Fibroblast of lung (primary cell): ENCODE results near the gene CYSTM1. TPM values are rescaled to one million over a fixed set of nuclear protein-coding genes. Genes with fewer than 3 reads are reported as not detected.

Experiments
- DNase-seq, 2 donors: peaks; one replicate each; pipeline versions ENCODE4 v3.0.0 to v3.0.0-alpha.2; 2010; ENCODE audit warnings: low read depth in 2 of 2
- H2AFZ ChIP-seq: 2 replicates; pipeline ENCODE4 v1.5.1; 2012; ENCODE audit warnings: low read length, control low read depth, inconsistent platforms
- H3K27ac ChIP-seq: 2 replicates; pipeline ENCODE4 v1.5.1; 2011; ENCODE audit warnings: low read length, control low read depth; ENCODE audit not compliant: insufficient read depth
- H3K27me3 ChIP-seq: 2 replicates; pipeline ENCODE4 v1.5.1; 2011; ENCODE audit warnings: mild to moderate bottlenecking, low read length; ENCODE audit not compliant: control insufficient read depth, insufficient read depth
- H3K36me3 ChIP-seq: 2 replicates; pipeline ENCODE4 v1.5.1; 2011; ENCODE audit warnings: low read length; ENCODE audit not compliant: control insufficient read depth, insufficient read depth
- H3K4me1 ChIP-seq: 2 replicates; pipeline ENCODE4 v1.5.1; 2011; ENCODE audit warnings: low read length; ENCODE audit not compliant: control insufficient read depth, insufficient read depth; ENCODE audit errors: extremely low read depth
- H3K4me2 ChIP-seq: 2 replicates; pipeline ENCODE4 v1.5.1; 2011; ENCODE audit warnings: low read length, control low read depth; ENCODE audit not compliant: insufficient read depth; ENCODE audit errors: extremely low read depth
- H3K4me3 ChIP-seq, 4 experiments: fragments of 200-600 bp in 1 of 4; sonication (generic) in 1 of 4; replicated peaks in 1 of 4; 2 replicates each; pipeline ENCODE4 v1.5.1; 2011 to 2016; ENCODE audit warnings: low read length in 4 of 4, low read depth in 3 of 4, mild to moderate bottlenecking in 3 of 4, control low read depth in 2 of 4, inconsistent platforms in 1 of 4, mixed read lengths in 1 of 4; ENCODE audit not compliant: insufficient read depth in 1 of 4; ENCODE audit errors: control extremely low read depth in 1 of 4
- H3K79me2 ChIP-seq: 2 replicates; pipeline ENCODE4 v1.5.1; 2012; ENCODE audit warnings: mild to moderate bottlenecking, low read length, inconsistent platforms; ENCODE audit not compliant: control insufficient read depth, insufficient read depth
- H3K9ac ChIP-seq: 2 replicates; pipeline ENCODE4 v1.5.1; 2011; ENCODE audit warnings: mild to moderate bottlenecking, low read length, control low read depth; ENCODE audit not compliant: insufficient read depth
- H3K9me3 ChIP-seq: 2 replicates; pipeline ENCODE4 v1.5.1; 2012; ENCODE audit warnings: low read depth, low read length; ENCODE audit not compliant: control insufficient read depth, insufficient read depth
- H4K20me1 ChIP-seq: 2 replicates; pipeline ENCODE4 v1.5.1; 2011; ENCODE audit warnings: low read length; ENCODE audit not compliant: control insufficient read depth, insufficient read depth; ENCODE audit errors: extremely low read depth
- EZH2 ChIP-seq: IDR thresholded peaks from 2 replicates; pipeline ENCODE4 v1.5.1; 2012; ENCODE audit warnings: low read length, control low read depth, mild to moderate bottlenecking; ENCODE audit errors: missing control alignments
- polyA plus RNA-seq, 2 donors: library from polyadenylated mRNA; depleted of rRNA in 1 of 2; stranded (reverse) in 1 of 2; unstranded in 1 of 2; fragments of >200 nt; gene quantifications; 2 replicates each; pipeline ENCODE4 v1.2.1, GENCODE V29; 2011 to 2012; ENCODE audit warnings: missing spikeins in 1 of 2
- total RNA-seq: library from RNA; depleted of rRNA; stranded (reverse); fragments of >200 nt; gene quantifications from 2 replicates; pipeline ENCODE4 v1.2.1, GENCODE V29; 2014
- TF ChIP-seq, protein P1 (sequence below), 2 donors: IDR thresholded peaks in 1 of 2; conservative IDR thresholded peaks in 1 of 2; 1 replicate in 1 of 2; 2 replicates in 1 of 2; pipeline ENCODE4 v1.5.1; 2011 to 2012; ENCODE audit warnings: low read length in 2 of 2, control low read depth in 1 of 2, inconsistent platforms in 1 of 2, low read depth in 1 of 2, mild to moderate bottlenecking in 1 of 2

The CYSTM1 gene
- total and polyA plus RNA-seq, 2 donors (not counting 1 experiment from before 2014, with no cell fraction given): 24.3 to 35.8 TPM

DNA sequence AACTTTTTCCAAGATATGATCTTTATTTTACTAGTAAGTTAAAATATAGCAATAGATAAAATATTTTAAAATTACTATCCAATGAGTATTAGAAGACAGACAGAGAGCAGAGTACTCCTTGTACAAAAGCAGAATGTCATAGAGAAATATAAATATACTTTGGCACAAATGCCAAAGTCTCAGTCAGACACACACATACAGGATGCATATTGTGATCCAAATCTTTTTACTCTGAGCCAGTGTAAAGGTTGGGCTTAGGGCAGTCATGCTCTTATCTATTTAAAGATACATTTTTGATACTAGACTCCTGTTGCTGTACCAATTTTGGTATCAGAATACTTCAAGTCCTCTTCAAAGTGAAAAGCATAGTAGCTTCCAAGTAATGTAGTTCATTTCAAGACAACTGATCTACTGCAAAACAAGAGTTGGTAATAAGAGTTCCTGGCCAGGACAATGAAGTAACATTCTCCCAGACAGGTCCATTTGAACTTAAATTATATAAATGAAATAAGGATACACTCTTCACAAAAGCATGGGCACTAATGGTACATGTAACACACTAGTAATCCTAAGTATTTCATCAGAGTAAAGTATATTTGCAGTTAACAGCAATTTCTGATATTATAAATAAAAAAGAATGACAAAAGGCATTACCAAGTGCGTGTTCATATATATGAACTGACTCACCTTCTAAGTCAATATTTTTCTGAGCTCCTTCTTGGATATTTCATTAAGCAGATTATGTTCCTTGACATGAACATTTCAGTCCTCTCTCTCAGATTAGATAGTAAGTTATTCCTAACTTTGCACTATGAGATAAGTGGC, 117.4 kb downstream of the CYSTM1 start:
- no peaks in the 10 kb centered on the region for H3K9me3 ChIP-seq
- H3K36me3 ChIP-seq: no peaks in the 10 kb centered on the region
- no peaks in the 10 kb centered on the region for H4K20me1 ChIP-seq
- no peak overlapping the region for H3K4me2 ChIP-seq
- no peaks in the 10 kb centered on the region for H3K27me3 ChIP-seq
- H2AFZ ChIP-seq: no peak overlapping the region
- DNase-seq: peak; percentile 46 to 57
- H3K27ac ChIP-seq: no peak overlapping the region
- no peak overlapping the region for H3K4me3 ChIP-seq
- peaks cover 10% of the 10 kb centered on the region for H3K4me1 ChIP-seq
- no peak overlapping the region for H3K9ac ChIP-seq
- H3K79me2 ChIP-seq: peaks cover 57% of the 10 kb centered on the region
- no peak for TF ChIP-seq EZH2
- TF ChIP-seq, protein P1, sequence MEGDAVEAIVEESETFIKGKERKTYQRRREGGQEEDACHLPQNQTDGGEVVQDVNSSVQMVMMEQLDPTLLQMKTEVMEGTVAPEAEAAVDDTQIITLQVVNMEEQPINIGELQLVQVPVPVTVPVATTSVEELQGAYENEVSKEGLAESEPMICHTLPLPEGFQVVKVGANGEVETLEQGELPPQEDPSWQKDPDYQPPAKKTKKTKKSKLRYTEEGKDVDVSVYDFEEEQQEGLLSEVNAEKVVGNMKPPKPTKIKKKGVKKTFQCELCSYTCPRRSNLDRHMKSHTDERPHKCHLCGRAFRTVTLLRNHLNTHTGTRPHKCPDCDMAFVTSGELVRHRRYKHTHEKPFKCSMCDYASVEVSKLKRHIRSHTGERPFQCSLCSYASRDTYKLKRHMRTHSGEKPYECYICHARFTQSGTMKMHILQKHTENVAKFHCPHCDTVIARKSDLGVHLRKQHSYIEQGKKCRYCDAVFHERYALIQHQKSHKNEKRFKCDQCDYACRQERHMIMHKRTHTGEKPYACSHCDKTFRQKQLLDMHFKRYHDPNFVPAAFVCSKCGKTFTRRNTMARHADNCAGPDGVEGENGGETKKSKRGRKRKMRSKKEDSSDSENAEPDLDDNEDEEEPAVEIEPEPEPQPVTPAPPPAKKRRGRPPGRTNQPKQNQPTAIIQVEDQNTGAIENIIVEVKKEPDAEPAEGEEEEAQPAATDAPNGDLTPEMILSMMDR (conservative IDR thresholded peaks at IDR 0.05 in 1 of 2, IDR thresholded peaks at IDR 0.05 in 1 of 2; ENCODE audit: low read depth in 1 of 2, low read length in 2 of 2): no peak

Other genes starting within 250 kb of the CYSTM1 start
- gene NRG2, start 131.9 kb upstream of the CYSTM1 start, total RNA-seq: 0.51 and 1.3 TPM in 2 replicates
- 0.28 and 0.36 TPM in 2 replicates for gene NRG2, start 131.9 kb upstream of the CYSTM1 start, polyA plus RNA-seq
- gene PURA, start 61.1 kb upstream of the CYSTM1 start, total RNA-seq: 19.0 and 20.0 TPM in 2 replicates
- 4.9 and 8.0 TPM in 2 replicates for gene PURA, start 61.1 kb upstream of the CYSTM1 start, polyA plus RNA-seq
- 11.7 and 13.4 TPM in 2 replicates for gene IGIP, start 49.3 kb upstream of the CYSTM1 start, total RNA-seq
- 1.5 and 3.8 TPM in 2 replicates for gene IGIP, start 49.3 kb upstream of the CYSTM1 start, polyA plus RNA-seq
- gene PFDN1, start 127.9 kb downstream of the CYSTM1 start, total RNA-seq: 34.4 and 35.5 TPM in 2 replicates
- 125 and 140 TPM in 2 replicates for gene PFDN1, start 127.9 kb downstream of the CYSTM1 start, polyA plus RNA-seq
- 1.8 TPM in 2 replicates for gene HBEGF, start 171.4 kb downstream of the CYSTM1 start, total RNA-seq
- gene HBEGF, start 171.4 kb downstream of the CYSTM1 start, polyA plus RNA-seq: 8.7 and 10.3 TPM in 2 replicates
- gene SLC4A9, start 185.0 kb downstream of the CYSTM1 start, total RNA-seq: not detected in 2 replicates
- gene SLC4A9, start 185.0 kb downstream of the CYSTM1 start, polyA plus RNA-seq: not detected in 2 replicates
- 56.8 and 74.5 TPM in 2 replicates for gene ANKHD1, start 226.6 kb downstream of the CYSTM1 start, total RNA-seq
- gene ANKHD1, start 226.6 kb downstream of the CYSTM1 start, polyA plus RNA-seq: 45.4 and 45.7 TPM in 2 replicates